Measurements from ENCODE around the gene PHEX. TPM values are rescaled to one million over a fixed set of nuclear protein-coding genes. Genes with fewer than 3 reads are reported as not detected.

Gene PHEX
- total RNA-seq, 1 donor from 2014 or later: 5.3 TPM

DNA sequence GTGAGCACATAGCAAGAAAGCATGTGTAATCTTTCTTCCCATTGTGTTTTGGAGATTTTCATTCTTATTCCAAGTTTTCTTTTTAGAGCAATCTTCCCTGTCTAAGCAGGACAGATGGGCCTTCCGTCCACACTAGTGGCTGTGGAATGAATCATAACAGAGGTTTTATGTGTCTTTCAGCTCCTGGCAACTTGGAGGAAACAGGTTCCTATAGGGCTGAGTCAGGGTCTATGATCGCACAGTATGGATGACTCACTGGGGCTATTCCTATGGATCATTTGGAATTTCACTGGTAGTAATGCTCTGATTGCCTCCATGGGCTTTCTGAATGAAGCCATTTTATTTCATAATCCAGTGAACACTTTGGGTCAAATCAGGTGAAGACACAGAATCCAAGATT is 188.8 kb downstream of the PHEX start:
- DNase-seq (ENCODE audit: low read depth) (peak; percentile 92), FAIRE-seq (no peak)
- Histone ChIP-seq H3K4me3 (ENCODE audit: low read depth, low read length) (no peak overlapping the region), H3K27me3 (ENCODE audit: control insufficient read depth, insufficient read depth, low read length) (no peaks in the 10 kb centered on the region), H3K36me3 (ENCODE audit: control insufficient read depth, insufficient read depth, low read length) (no peaks in the 10 kb centered on the region)
- TF ChIP-seq, protein P1, sequence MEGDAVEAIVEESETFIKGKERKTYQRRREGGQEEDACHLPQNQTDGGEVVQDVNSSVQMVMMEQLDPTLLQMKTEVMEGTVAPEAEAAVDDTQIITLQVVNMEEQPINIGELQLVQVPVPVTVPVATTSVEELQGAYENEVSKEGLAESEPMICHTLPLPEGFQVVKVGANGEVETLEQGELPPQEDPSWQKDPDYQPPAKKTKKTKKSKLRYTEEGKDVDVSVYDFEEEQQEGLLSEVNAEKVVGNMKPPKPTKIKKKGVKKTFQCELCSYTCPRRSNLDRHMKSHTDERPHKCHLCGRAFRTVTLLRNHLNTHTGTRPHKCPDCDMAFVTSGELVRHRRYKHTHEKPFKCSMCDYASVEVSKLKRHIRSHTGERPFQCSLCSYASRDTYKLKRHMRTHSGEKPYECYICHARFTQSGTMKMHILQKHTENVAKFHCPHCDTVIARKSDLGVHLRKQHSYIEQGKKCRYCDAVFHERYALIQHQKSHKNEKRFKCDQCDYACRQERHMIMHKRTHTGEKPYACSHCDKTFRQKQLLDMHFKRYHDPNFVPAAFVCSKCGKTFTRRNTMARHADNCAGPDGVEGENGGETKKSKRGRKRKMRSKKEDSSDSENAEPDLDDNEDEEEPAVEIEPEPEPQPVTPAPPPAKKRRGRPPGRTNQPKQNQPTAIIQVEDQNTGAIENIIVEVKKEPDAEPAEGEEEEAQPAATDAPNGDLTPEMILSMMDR (IDR thresholded peaks at IDR 0.05; ENCODE audit: insufficient read depth, low read length, severe bottlenecking): no peak

DNA sequence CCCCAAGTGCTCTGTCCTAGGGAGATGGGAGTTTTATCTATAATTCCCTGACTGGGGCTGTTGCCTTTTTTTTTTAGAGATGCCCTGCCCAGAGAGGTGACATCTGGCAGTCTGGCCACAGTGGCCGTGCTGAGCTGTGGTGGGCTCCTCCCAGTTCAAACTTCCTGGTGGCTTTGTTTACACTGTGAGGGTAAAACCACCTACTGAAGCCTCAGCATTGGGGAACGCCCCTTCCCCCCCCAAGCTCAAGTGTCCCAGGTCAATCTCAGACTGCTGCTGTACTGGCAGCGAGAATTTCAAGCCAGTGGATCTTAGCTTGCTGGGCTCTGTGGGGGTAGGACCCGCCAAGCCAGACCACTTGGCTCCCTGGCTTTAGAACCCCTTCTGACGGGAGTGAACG is 202.3 kb downstream of the PHEX start:
- TF ChIP-seq, protein P1 (IDR thresholded peaks at IDR 0.05; ENCODE audit: insufficient read depth, low read length, severe bottlenecking): no peak

DNA sequence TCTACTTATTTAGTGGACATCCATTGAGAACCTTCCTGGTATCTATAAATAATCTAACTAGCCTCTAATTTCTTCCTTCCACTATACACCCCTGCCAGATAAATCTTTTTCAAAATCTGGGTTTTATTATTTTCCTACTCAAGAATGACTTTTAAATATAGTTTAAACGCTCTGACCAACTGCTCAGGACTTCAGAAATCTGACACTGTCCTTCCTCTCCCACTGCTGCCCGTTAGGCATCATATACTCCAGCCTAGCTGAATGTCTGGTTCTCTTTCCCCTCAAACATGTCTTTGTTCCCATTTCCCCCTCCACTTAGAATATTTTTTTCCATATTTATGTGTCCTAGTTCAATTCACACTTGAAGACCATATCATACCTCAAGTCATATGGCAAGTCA is 205.4 kb downstream of the PHEX start:
- Histone ChIP-seq H3K4me3 (ENCODE audit: low read depth, low read length) (no peak overlapping the region), H3K36me3 (ENCODE audit: control insufficient read depth, insufficient read depth, low read length) (no peaks in the 10 kb centered on the region), H3K27me3 (ENCODE audit: control insufficient read depth, insufficient read depth, low read length) (no peaks in the 10 kb centered on the region)
- FAIRE-seq (no peak), DNase-seq (ENCODE audit: low read depth) (no peak)
- TF ChIP-seq, protein P1 (IDR thresholded peaks at IDR 0.05; ENCODE audit: insufficient read depth, low read length, severe bottlenecking): no peak

More for the DNA sequence above, 202.3 kb downstream of the PHEX start:
- no peak overlapping the region for H3K4me3 ChIP-seq (ENCODE audit: low read depth, low read length)
- no peaks in the 10 kb centered on the region for H3K27me3 ChIP-seq (ENCODE audit: control insufficient read depth, insufficient read depth, low read length)
- H3K36me3 ChIP-seq (ENCODE audit: control insufficient read depth, insufficient read depth, low read length): no peaks in the 10 kb centered on the region
- FAIRE-seq (no peak), DNase-seq (ENCODE audit: low read depth) (no peak)

DNA sequence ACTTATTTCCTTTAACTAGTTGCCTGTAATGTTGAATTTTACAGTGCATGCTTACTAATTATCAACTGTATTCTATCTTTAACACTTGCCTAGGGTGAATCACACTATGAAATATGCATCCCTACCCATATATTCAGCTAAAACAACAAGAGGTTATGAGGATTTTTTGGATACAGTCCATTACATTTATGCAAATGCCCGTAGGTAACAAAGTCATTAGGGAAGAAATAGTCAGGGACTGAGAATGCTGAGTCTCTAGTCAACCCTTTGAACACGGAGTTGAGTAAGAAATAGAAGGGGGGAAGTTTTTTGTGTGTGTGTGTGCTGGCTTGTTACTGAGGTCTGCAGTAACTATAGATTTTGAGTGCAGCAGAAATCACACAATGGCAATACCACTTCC is 214.5 kb downstream of the PHEX start:
- Histone ChIP-seq H3K36me3 (ENCODE audit: control insufficient read depth, insufficient read depth, low read length) (no peaks in the 10 kb centered on the region), H3K4me3 (ENCODE audit: low read depth, low read length) (no peak overlapping the region), H3K27me3 (ENCODE audit: control insufficient read depth, insufficient read depth, low read length) (no peaks in the 10 kb centered on the region)
- DNase-seq (ENCODE audit: low read depth): peak; percentile 93
- TF ChIP-seq, protein P1 (IDR thresholded peaks at IDR 0.05; ENCODE audit: insufficient read depth, low read length, severe bottlenecking): no peak
- no peak for FAIRE-seq

DNA sequence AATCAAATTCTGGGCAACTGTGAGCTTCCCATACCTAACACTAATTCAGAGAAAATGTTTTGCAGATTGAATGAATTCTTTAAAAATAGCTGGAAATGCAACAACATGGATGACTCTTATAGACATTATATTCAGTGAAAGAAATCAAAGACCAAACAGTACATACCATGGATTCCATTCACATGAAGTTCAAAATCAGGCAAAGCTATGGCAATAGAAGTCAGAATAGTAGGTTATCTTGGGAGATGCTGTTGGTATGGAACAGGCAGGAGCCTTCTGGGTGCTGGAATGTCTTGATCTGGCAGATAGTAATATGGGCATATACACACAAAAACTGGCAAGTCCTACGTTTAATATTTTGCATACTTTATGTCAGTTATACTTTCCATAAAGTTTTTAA is 215.0 kb downstream of the PHEX start:
- FAIRE-seq: no peak
- TF ChIP-seq, protein P1 (IDR thresholded peaks at IDR 0.05; ENCODE audit: insufficient read depth, low read length, severe bottlenecking): no peak
- DNase-seq (ENCODE audit: low read depth): peak; percentile 20

DNA sequence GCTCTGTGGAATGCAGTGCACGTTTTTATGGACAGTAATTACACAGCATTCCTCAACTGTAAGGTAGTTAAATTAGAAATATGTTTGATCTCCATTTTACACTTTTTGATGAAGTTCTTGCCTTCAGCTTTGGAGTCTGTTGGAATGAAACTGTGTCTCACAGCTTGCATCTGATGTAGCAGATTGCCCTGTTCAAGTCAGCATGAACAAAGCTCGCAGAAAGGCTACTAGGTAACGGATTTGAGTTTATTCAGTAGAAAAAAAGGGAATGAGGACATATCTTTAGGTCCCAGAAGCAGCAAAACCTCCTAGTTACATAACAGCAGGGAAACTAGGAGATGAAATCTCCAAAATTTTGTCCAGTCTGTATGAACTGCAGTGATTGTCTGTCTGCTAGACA is 216.3 kb downstream of the PHEX start:
- Histone ChIP-seq H3K36me3 (ENCODE audit: control insufficient read depth, insufficient read depth, low read length) (no peaks in the 10 kb centered on the region), H3K27me3 (ENCODE audit: control insufficient read depth, insufficient read depth, low read length) (no peaks in the 10 kb centered on the region), H3K4me3 (ENCODE audit: low read depth, low read length) (no peak overlapping the region)
- TF ChIP-seq, protein P1 (IDR thresholded peaks at IDR 0.05; ENCODE audit: insufficient read depth, low read length, severe bottlenecking): no peak
- FAIRE-seq: no peak
- DNase-seq (ENCODE audit: low read depth): no peak

More for the DNA sequence above, 215.0 kb downstream of the PHEX start:
- Histone ChIP-seq H3K4me3 (ENCODE audit: low read depth, low read length) (no peak overlapping the region), H3K27me3 (ENCODE audit: control insufficient read depth, insufficient read depth, low read length) (no peaks in the 10 kb centered on the region), H3K36me3 (ENCODE audit: control insufficient read depth, insufficient read depth, low read length) (no peaks in the 10 kb centered on the region)
